Mesendoderm (in vitro differentiated cells): ENCODE data around the gene LMX1A.

Experiments used
- DNase-seq: peaks from one replicate; pipeline ENCODE4 v3.0.0; 2013
- H2AK5ac ChIP-seq: 2 replicates; pipeline ENCODE4 v1.6.1; 2013; ENCODE audit warnings: low read length, inconsistent platforms
- H2BK120ac ChIP-seq: 2 replicates; pipeline ENCODE4 v1.6.1; 2013; ENCODE audit warnings: low read depth, mild to moderate bottlenecking, low read length, moderate library complexity, mixed read lengths
- H2BK15ac ChIP-seq: replicated peaks from 2 replicates; pipeline ENCODE4 v1.6.1; 2013; ENCODE audit warnings: low read depth, mild to moderate bottlenecking, moderate library complexity
- H2BK5ac ChIP-seq: 2 replicates; pipeline ENCODE4 v1.6.1; 2013; ENCODE audit warnings: low read length, inconsistent platforms
- H3K18ac ChIP-seq: 2 replicates; pipeline ENCODE4 v1.6.1; 2013; ENCODE audit warnings: mild to moderate bottlenecking, low read length, mixed read lengths
- H3K23ac ChIP-seq: one replicate; pipeline ENCODE4 v1.6.1; 2013; ENCODE audit warnings: low read length
- H3K27ac ChIP-seq: 2 replicates; pipeline ENCODE4 v1.5.1; 2013; ENCODE audit warnings: low read depth, mild to moderate bottlenecking, inconsistent platforms, low read length, moderate library complexity
- H3K27me3 ChIP-seq: 2 replicates; pipeline ENCODE4 v1.6.1; 2013; ENCODE audit warnings: low read length, control low read depth, mild to moderate bottlenecking, inconsistent platforms; ENCODE audit not compliant: insufficient read depth, poor library complexity
- H3K36me3 ChIP-seq: 2 replicates; pipeline ENCODE4 v1.6.1; 2013; ENCODE audit warnings: low read length, inconsistent platforms; ENCODE audit not compliant: control insufficient read depth, insufficient read depth
- H3K4ac ChIP-seq: one replicate; pipeline ENCODE4 v1.6.1; 2013; ENCODE audit warnings: low read depth, mild to moderate bottlenecking, low read length, moderate library complexity
- H3K4me1 ChIP-seq: 2 replicates; pipeline ENCODE4 v1.6.1; 2013; ENCODE audit warnings: low read depth, low read length, inconsistent platforms; ENCODE audit not compliant: control insufficient read depth
- H3K4me2 ChIP-seq: 2 replicates; pipeline ENCODE4 v1.6.1; 2013; ENCODE audit warnings: low read length
- H3K4me3 ChIP-seq: 2 replicates; pipeline ENCODE4 v1.5.1; 2013; ENCODE audit warnings: mild to moderate bottlenecking, low read length
- H3K56ac ChIP-seq: one replicate; pipeline ENCODE4 v1.6.1; 2013; ENCODE audit warnings: low read length
- H3K79me1 ChIP-seq: 2 replicates; pipeline ENCODE4 v1.6.1; 2013; ENCODE audit warnings: low read length, inconsistent platforms
- H3K79me2 ChIP-seq: 2 replicates; pipeline ENCODE4 v1.6.1; 2013; ENCODE audit warnings: mild to moderate bottlenecking, low read length; ENCODE audit not compliant: control insufficient read depth, insufficient read depth
- H3K9ac ChIP-seq: 2 replicates; pipeline ENCODE4 v1.6.1; 2013; ENCODE audit warnings: low read length, inconsistent platforms
- H4K5ac ChIP-seq: one replicate; pipeline ENCODE4 v1.6.1; 2013; ENCODE audit warnings: low read length
- H4K8ac ChIP-seq: one replicate; pipeline ENCODE4 v1.6.1; 2013; ENCODE audit warnings: low read depth, mild to moderate bottlenecking, control low read depth, low read length, moderate library complexity
- WGBS: extraction: QIAGEN DNeasy Blood & Tissue Kit; methylation state at CpG from one replicate; pipeline ENCODE4 v1.1.7; 2013; ENCODE audit warnings: low lambda C conversion rate, missing lambda C conversion rate; ENCODE audit not compliant: insufficient coverage; ENCODE audit errors: extremely low coverage; 5-methylcytosine and 5-hydroxymethylcytosine counted together

The LMX1A gene

DNA sequence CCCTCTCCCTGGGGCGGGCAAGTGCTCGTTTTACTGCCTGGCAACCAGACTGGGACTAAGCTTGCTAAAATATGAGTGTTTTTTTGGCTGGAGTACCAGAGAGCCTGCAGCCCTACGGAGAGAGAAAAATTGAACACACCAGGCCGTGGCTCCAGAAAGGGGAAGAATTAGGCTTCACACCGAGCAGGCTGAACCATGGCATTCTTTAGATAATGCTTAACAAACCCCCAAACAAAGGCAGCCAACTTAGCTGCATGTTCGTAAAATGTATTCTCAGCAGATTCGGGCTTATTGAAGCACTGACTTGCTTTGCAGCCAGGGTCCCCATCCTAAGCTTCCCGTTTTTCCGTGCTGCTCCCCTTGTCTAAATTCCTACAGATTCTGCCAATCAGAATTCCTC, 76.6 kb downstream of the LMX1A start:
- no peak overlapping the region for H4K5ac ChIP-seq
- H3K27ac ChIP-seq, result no peak overlapping the region
- no peak overlapping the region for H3K4ac ChIP-seq
- H3K27me3 ChIP-seq, result no peaks in the 10 kb centered on the region
- no peak overlapping the region for H2BK15ac ChIP-seq
- no CpG with 5 or more reads among the region's 9 CpGs for WGBS
- DNase-seq, result no peak
- H3K4me2 ChIP-seq, result no peak overlapping the region
- H2BK120ac ChIP-seq, result no peak overlapping the region
- no peak overlapping the region for H2BK5ac ChIP-seq
- no peak overlapping the region for H3K4me3 ChIP-seq
- H3K9ac ChIP-seq, result no peak overlapping the region
- H3K56ac ChIP-seq, result no peak overlapping the region
- H4K8ac ChIP-seq, result no peak overlapping the region
- no peak overlapping the region for H3K18ac ChIP-seq
- no peaks in the 10 kb centered on the region for H3K36me3 ChIP-seq
- H3K79me1 ChIP-seq, result no peaks in the 10 kb centered on the region
- H3K79me2 ChIP-seq, result no peaks in the 10 kb centered on the region
- peaks cover 3% of the 10 kb centered on the region for H3K4me1 ChIP-seq
- no peak overlapping the region for H2AK5ac ChIP-seq
- H3K23ac ChIP-seq, result no peak overlapping the region

DNA sequence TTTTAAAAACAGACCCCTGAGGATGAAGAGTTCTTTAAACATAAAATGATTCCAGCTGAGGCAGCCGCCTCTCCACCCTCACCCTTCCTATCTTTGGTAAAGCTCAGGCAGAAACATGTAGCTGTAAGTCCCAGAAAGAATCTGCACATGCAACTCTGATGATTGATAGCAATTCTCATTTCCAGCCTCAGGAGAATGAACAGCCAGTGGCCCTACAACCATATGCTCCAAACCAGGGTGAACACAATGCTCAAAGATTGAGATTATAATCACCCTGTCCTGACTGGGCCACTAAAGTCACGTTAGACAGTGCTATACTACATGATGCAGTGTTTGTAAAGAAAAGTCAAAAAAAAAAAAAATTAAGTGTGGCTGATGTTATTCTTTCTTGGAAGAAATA, 80.2 kb downstream of the LMX1A start:
- Histone ChIP-seq H3K4me3 (no peak overlapping the region), H3K27ac (no peak overlapping the region), H3K4me1 (peaks cover 3% of the 10 kb centered on the region), H3K36me3 (no peaks in the 10 kb centered on the region), H3K56ac (no peak overlapping the region), H3K79me2 (no peaks in the 10 kb centered on the region), H2BK120ac (no peak overlapping the region), H4K8ac (no peak overlapping the region), H3K23ac (no peak overlapping the region), H4K5ac (no peak overlapping the region), H3K18ac (no peak overlapping the region), H2BK15ac (no peak overlapping the region), H2AK5ac (no peak overlapping the region), H2BK5ac (no peak overlapping the region), H3K27me3 (no peaks in the 10 kb centered on the region), H3K4me2 (no peak overlapping the region), H3K79me1 (no peaks in the 10 kb centered on the region), H3K9ac (no peak overlapping the region), H3K4ac (no peak overlapping the region)
- DNase-seq, result no peak
- no CpG with 5 or more reads among the region's 2 CpGs for WGBS

DNA sequence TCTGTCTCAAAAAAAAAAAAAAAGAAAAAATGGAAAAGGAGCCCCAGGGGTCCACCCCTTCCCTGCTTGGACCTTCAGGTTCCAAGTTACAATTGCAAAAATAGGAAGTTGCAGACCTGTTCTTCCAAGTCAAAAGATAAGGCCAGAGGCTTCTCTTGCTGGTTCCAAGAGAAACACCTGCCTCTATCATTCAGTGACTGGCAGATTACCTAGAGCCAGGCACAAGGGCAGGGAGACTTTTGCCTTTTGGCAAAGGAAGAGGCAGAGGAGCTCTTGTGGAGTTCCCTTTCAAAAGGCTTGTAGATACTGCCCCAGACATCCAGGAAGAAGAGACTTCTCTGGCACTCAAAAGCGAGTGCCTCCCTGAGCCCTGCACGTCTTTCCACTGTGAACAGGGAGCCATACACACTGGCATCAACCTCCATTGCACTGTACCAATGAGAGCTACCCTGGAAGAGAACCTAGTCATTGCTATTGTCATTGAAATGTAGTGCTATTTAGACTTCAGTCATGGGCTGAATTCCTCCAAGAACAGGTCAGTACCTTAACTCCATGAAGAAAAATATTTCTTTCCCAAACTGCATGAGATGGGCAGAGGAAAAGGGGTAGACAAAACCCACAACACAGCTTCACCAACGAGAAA, 91.2 kb downstream of the LMX1A start:
- no peak overlapping the region for H2BK120ac ChIP-seq
- H3K79me2 ChIP-seq, result no peaks in the 10 kb centered on the region
- no peak overlapping the region for H3K4me2 ChIP-seq
- H3K56ac ChIP-seq, result no peak overlapping the region
- H3K27me3 ChIP-seq, result no peaks in the 10 kb centered on the region
- DNase-seq, result no peak
- H2BK5ac ChIP-seq, result no peak overlapping the region
- H3K27ac ChIP-seq, result no peak overlapping the region
- no CpG with 5 or more reads among the region's 3 CpGs for WGBS
- no peak overlapping the region for H2AK5ac ChIP-seq
- no peak overlapping the region for H4K8ac ChIP-seq
- H3K4me3 ChIP-seq, result no peak overlapping the region
- no peaks in the 10 kb centered on the region for H3K4me1 ChIP-seq
- no peaks in the 10 kb centered on the region for H3K36me3 ChIP-seq
- no peak overlapping the region for H3K18ac ChIP-seq
- no peaks in the 10 kb centered on the region for H3K79me1 ChIP-seq
- H3K9ac ChIP-seq, result no peak overlapping the region
- H4K5ac ChIP-seq, result no peak overlapping the region
- no peak overlapping the region for H3K4ac ChIP-seq
- H3K23ac ChIP-seq, result no peak overlapping the region
- H2BK15ac ChIP-seq, result no peak overlapping the region

DNA sequence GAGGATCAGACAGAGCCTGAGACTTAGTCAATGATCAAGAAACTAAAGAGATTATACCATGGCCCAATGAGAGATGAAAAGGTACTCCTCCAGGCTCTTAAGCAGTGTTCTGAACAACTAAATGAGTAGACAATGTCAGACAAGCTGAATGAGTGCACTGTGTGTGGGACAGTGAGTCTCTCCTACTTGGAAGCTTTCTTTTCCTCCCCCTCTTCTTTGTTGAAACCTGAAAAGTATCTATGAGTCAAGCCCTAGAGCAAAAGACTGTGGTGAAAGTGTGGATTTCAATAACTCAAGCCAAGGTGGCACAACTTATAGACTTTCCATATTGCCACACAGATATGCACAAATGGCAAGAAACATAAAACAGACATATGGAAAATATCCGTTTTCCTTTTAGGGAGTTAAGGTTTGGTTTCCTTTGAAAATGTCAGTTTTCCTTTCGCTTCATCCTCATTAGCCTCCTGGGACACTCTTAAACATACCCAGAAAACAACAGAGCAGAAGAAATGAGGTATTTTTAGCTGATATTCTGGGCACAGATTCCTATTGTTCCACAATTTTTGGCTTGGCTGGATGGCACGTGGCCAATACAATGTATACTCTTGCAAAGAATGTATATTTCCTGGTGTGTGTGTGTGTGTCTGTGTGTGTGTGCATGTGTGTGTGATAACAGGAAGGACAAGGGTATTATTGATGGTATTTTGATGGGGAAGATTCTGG, 96.6 kb downstream of the LMX1A start:
- Histone ChIP-seq H2AK5ac (no peak overlapping the region), H3K4me2 (no peak overlapping the region), H2BK15ac (no peak overlapping the region), H3K56ac (no peak overlapping the region), H3K4me1 (peaks cover 1% of the 10 kb centered on the region), H3K18ac (no peak overlapping the region), H3K9ac (no peak overlapping the region), H3K27ac (no peak overlapping the region), H4K5ac (no peak overlapping the region), H3K23ac (no peak overlapping the region), H3K79me2 (no peaks in the 10 kb centered on the region), H3K27me3 (no peaks in the 10 kb centered on the region), H3K79me1 (no peaks in the 10 kb centered on the region), H2BK5ac (no peak overlapping the region), H2BK120ac (no peak overlapping the region), H3K4me3 (no peak overlapping the region), H4K8ac (no peak overlapping the region), H3K4ac (no peak overlapping the region), H3K36me3 (no peaks in the 10 kb centered on the region)
- no peak for DNase-seq
- no CpG with 5 or more reads among the region's 3 CpGs for WGBS

DNA sequence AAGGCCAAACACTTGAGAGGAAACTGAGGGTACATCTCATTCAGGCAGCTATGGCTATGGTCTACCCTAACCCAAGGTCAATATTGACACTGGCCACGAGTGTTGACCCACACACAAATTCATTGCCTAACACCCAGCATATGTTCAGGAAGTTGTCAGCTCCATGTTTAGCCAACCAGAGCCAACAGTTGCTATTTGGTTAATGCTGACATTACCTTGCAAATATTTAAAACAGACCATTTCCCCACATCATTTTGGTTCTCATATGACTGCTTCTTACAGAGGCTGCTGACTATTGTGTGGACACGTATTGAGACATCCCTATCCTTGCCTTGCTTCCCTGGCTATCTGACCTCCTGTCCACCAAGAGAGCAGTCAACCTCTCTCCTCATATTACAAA, 97.3 kb downstream of the LMX1A start:
- H3K23ac ChIP-seq, result no peak overlapping the region
- no peak overlapping the region for H2AK5ac ChIP-seq
- H3K79me2 ChIP-seq, result no peaks in the 10 kb centered on the region
- no peak overlapping the region for H3K18ac ChIP-seq
- H3K27ac ChIP-seq, result no peak overlapping the region
- H2BK5ac ChIP-seq, result no peak overlapping the region
- no peak overlapping the region for H2BK120ac ChIP-seq
- H4K5ac ChIP-seq, result no peak overlapping the region
- WGBS, result no CpG with 5 or more reads among the region's 2 CpGs
- peaks cover 1% of the 10 kb centered on the region for H3K4me1 ChIP-seq
- H2BK15ac ChIP-seq, result no peak overlapping the region
- H3K4me2 ChIP-seq, result no peak overlapping the region
- no peak overlapping the region for H3K9ac ChIP-seq
- H3K79me1 ChIP-seq, result no peaks in the 10 kb centered on the region
- H4K8ac ChIP-seq, result no peak overlapping the region
- no peaks in the 10 kb centered on the region for H3K27me3 ChIP-seq
- H3K36me3 ChIP-seq, result no peaks in the 10 kb centered on the region
- no peak overlapping the region for H3K4me3 ChIP-seq
- no peak for DNase-seq
- no peak overlapping the region for H3K4ac ChIP-seq
- H3K56ac ChIP-seq, result no peak overlapping the region
